GOT3 (cell line): ENCODE measurements around the gene KCNMB2.

Source experiments
- DNase-seq: peaks from one replicate; lab custom pipeline; 2025; ENCODE audit warnings: mixed read lengths; lab: John Stamatoyannopoulos, UW

KCNMB2 gene

GRCh38 chr3:178754852-178755510 lies 218.7 kb downstream of the KCNMB2 start:
- DNase-seq = no peak

- no peak for DNase-seq
These were observed 224.8 kb downstream of the KCNMB2 start for GRCh38 chr3:178761024-178761423.

- no peak for DNase-seq
These were observed 225.2 kb downstream of the KCNMB2 start for GRCh38 chr3:178761461-178761860.

GRCh38 chr3:178762385-178762784 lies 226.1 kb downstream of the KCNMB2 start:
- DNase-seq = no peak

- no peak for DNase-seq
These were observed 229.2 kb downstream of the KCNMB2 start for GRCh38 chr3:178765472-178765871.

GRCh38 chr3:178767581-178767980 lies 231.3 kb downstream of the KCNMB2 start:
- DNase-seq = no peak

GRCh38 chr3:178768072-178768864 lies 232.0 kb downstream of the KCNMB2 start:
- no peak for DNase-seq

GRCh38 chr3:178771511-178771910 lies 235.3 kb downstream of the KCNMB2 start:
- DNase-seq = no peak

- no peak for DNase-seq
These were observed 236.5 kb downstream of the KCNMB2 start for GRCh38 chr3:178772746-178773145.

GRCh38 chr3:178773358-178773757 lies 237.1 kb downstream of the KCNMB2 start:
- no peak for DNase-seq

GRCh38 chr3:178777718-178778411 lies 241.6 kb downstream of the KCNMB2 start:
- DNase-seq = no peak

GRCh38 chr3:178778589-178778988 lies 242.4 kb downstream of the KCNMB2 start:
- DNase-seq = no peak

GRCh38 chr3:178785961-178786360 lies 249.7 kb downstream of the KCNMB2 start:
- no peak for DNase-seq

GRCh38 chr3:178787960-178788359 lies 251.7 kb downstream of the KCNMB2 start:
- no peak for DNase-seq

- no peak for DNase-seq
These were observed 258.5 kb downstream of the KCNMB2 start for GRCh38 chr3:178794711-178795110.

GRCh38 chr3:178795349-178795748 lies 259.1 kb downstream of the KCNMB2 start:
- no peak for DNase-seq

GRCh38 chr3:178802259-178802658 lies 266.0 kb downstream of the KCNMB2 start:
- no peak for DNase-seq

GRCh38 chr3:178802993-178803693 lies 266.9 kb downstream of the KCNMB2 start:
- DNase-seq = no peak

GRCh38 chr3:178804606-178805005 lies 268.4 kb downstream of the KCNMB2 start:
- DNase-seq = no peak

- no peak for DNase-seq
These were observed 269.5 kb downstream of the KCNMB2 start for GRCh38 chr3:178805741-178806140.

GRCh38 chr3:178806651-178807050 lies 270.4 kb downstream of the KCNMB2 start:
- DNase-seq = no peak

- DNase-seq = no peak
These were observed 271.5 kb downstream of the KCNMB2 start for GRCh38 chr3:178807694-178808093.
